Measurements from ENCODE around the gene PPP2R5B. TPM values are rescaled to one million over a fixed set of nuclear protein-coding genes. Genes with fewer than 3 reads are reported as not detected.
A peak's percentile ranks its signal among the peaks of the same experiment; 100 is the strongest.

PPP2R5B gene
- total and polyA plus RNA-seq, 2 experiments from 2014 or later: 26.2 to 30.7 TPM

GRCh38 chr11:64933213-64933934 lies 8.9 kb downstream of the PPP2R5B start:
- Histone ChIP-seq H3K9me3 (ENCODE audit: low read depth) (no peaks in the 10 kb centered on the region), H3K4me3 (no peak overlapping the region), H3K4me1 (ENCODE audit: low read depth) (no peaks in the 10 kb centered on the region), H3K36me3 (peaks cover 12% of the 10 kb centered on the region), H3K27me3 (no peaks in the 10 kb centered on the region), H3K27ac (no peak overlapping the region)
- no peak for DNase-seq (ENCODE audit: low read depth in 1 of 2, low spot score in 1 of 2)
- no peak for TF ChIP-seq CTCF (IDR thresholded peaks at IDR 0.05; ENCODE audit: low read depth, low read length)

GRCh38 chr11:64933935-64934681 lies 9.6 kb downstream of the PPP2R5B start:
- DNase-seq (ENCODE audit: low read depth in 1 of 2, low spot score in 1 of 2): no peak
- Histone ChIP-seq H3K27ac (no peak overlapping the region), H3K36me3 (peaks cover 12% of the 10 kb centered on the region), H3K27me3 (no peaks in the 10 kb centered on the region), H3K9me3 (ENCODE audit: low read depth) (no peaks in the 10 kb centered on the region), H3K4me1 (ENCODE audit: low read depth) (no peaks in the 10 kb centered on the region), H3K4me3 (no peak overlapping the region)
- TF ChIP-seq CTCF (IDR thresholded peaks at IDR 0.05; ENCODE audit: low read depth, low read length): no peak

GRCh38 chr11:64934682-64935358 lies 10.3 kb downstream of the PPP2R5B start:
- Histone ChIP-seq H3K36me3 (peaks cover 12% of the 10 kb centered on the region), H3K4me1 (ENCODE audit: low read depth) (no peaks in the 10 kb centered on the region), H3K27me3 (no peaks in the 10 kb centered on the region), H3K27ac (no peak overlapping the region), H3K4me3 (no peak overlapping the region), H3K9me3 (ENCODE audit: low read depth) (no peaks in the 10 kb centered on the region)
- no peak for DNase-seq (ENCODE audit: low read depth in 1 of 2, low spot score in 1 of 2)
- no peak for TF ChIP-seq CTCF (IDR thresholded peaks at IDR 0.05; ENCODE audit: low read depth, low read length)

- DNase-seq (ENCODE audit: low read depth in 1 of 2, low spot score in 1 of 2): peak; percentile 40 to 81
Measured at GRCh38 chr11:64935359-64936081, 11.0 kb downstream of the PPP2R5B start, which contains the start of gene GPHA2. Gene GPHA2, minus strand, starts transcription at chr11:64935893. Its CDS starts 433 bp downstream, at chr11:64935460.

More at GRCh38 chr11:64935359-64936081, 11.0 kb downstream of the PPP2R5B start, which contains the start of gene GPHA2:
- no peaks in the 10 kb centered on the region for H3K27me3 ChIP-seq
- no peaks in the 10 kb centered on the region for H3K9me3 ChIP-seq (ENCODE audit: low read depth)
- no peaks in the 10 kb centered on the region for H3K4me1 ChIP-seq (ENCODE audit: low read depth)
- H3K36me3 ChIP-seq: peaks cover 8% of the 10 kb centered on the region
- TF ChIP-seq CTCF (IDR thresholded peaks at IDR 0.05; ENCODE audit: low read depth, low read length): peak; percentile 14
- no peak within 1 kb of the TSS for H3K27ac ChIP-seq
- no peak within 1 kb of the TSS for H3K4me3 ChIP-seq
